Activated naive CD8-positive, alpha-beta T cell treated with anti-CD3 and anti-CD28 coated beads, Interleukin-2, amount 50 U/mL, for 16 hours (primary cell): Measurements from ENCODE around the gene AGAP5.

Source experiments
- DNase-seq: peaks from one replicate; pipeline ENCODE4 v3.0.0-alpha.2; 2020; ENCODE audit warnings: low read depth, low spot score

Gene AGAP5

DNA sequence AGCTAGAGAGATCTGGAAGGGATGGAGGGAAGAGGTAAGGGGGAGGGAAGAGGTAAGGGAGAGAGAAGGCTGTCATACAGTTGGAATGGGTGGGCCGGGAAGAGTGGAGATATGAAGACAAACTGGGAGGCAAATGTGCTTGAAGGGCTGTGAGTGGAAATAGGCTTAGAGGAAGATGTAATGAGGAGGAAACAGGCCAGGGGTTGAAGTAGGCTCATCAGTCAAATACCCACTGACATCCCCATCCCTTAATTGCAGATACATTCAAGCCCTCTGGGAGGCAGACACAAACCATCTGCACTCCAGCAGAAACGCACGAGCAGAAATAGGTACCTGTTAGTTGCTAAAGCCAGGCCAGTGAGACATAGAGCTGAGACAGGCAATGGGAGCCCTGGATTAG, 44.2 kb downstream of the AGAP5 start:
- DNase-seq, result no peak

GRCh38 chr10:73653195-73653594, 44.7 kb downstream of the AGAP5 start:
- no peak for DNase-seq

DNA sequence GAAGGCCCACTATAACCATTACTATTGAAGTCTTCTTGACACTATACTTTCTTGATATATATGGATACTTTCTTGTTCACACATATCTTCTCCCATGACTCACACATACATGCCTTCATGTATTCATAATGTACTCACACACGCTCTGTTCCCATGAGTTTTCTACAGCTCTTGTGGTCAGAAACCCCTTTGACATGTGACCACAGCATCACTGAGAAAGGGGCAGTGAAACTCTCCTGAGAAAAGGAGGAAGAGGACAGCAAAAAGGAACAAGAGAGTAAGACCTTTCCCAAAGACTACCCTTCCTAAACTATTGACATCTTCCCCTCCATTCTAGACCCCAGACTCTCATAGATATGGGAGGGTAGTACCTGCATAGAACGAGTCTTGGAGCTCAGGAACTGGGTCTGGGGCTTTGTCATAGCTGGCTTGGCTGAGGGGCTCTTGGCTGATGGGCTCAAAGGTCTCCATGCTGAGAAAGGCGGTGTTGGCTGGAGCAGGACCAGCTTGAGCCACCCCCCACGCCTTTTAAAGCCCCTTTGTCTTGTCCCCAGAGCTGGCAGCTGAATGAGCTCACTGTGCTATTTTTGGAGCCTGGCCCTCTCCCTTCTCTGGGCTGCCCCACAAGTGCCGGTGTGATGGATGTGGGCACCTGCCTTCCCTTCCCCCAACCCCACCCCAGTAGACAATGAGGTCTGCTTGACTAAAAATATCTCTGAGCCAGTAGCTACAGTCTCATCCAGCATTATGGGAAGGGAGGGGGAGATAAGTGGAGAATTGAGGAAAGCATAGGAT, 47.2 kb downstream of the AGAP5 start:
- no peak for DNase-seq

DNA sequence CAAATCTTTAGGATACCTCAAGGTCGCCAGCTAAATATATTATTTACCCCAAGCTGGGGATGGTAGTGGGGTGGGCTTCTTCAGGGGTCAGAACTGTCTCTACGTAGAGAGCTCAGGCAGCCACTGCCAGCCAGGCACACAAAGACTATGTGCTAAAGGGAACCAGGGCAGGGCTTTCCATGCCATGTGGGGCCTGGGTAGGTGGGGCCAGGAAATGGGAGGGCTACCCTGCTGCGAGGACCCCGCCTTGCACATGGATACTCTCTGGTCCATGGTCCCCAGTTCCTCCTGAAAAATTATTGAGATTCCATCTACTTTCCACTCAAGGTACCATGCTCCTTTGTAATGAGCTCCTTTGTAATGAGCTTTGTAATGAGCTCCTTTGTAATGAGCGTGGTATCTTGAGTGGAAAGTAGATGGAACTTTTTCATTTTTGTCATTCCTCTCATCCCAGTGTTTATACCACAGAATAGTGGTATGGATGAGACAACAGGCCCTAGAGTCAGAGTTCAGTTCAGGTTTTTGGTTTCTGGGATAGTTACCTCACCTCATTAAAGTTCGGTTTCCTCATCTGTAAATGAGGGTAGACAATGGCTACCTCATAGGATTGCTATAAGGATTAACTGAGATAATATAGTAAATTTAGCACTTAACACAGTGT, 47.9 kb downstream of the AGAP5 start:
- no peak for DNase-seq

DNA sequence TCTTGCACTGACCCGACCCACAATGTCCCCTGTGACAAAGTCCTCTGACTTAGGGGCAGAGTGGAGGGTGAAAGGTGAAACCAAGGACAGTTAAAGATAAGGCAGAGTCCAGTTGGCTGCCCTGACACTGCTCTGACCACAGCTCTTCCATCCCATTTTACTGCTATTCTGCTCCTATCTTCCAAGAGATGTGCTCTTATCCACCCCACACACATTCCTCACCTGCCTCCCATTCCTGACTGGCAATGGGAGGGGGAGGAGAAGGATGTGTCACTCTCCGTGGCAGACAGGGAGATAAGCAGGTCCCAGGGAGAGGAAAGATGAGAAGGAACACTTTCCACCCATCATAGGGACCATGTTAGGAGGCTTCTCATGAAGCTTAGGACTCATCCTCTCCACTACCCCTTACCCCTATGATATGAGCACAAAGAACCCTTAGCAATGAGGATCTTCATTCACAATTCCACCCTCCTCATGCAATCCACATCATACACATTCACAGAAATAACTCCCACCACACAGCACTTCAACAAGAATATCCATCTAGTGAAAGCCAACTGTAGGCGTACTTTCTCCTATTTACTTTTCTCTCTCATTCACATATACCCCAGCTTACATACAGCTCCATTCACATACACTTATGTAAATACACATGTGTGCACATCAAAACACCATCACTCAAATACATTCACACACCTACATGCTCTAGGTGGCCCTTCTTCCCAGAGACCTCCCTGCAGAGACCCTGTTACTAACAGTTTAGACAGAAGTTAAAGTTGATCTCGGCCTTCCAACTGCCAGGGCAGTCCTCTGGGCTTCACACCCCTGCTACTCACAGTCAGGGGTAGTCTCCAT, 48.7 kb downstream of the AGAP5 start:
- no peak for DNase-seq

DNA sequence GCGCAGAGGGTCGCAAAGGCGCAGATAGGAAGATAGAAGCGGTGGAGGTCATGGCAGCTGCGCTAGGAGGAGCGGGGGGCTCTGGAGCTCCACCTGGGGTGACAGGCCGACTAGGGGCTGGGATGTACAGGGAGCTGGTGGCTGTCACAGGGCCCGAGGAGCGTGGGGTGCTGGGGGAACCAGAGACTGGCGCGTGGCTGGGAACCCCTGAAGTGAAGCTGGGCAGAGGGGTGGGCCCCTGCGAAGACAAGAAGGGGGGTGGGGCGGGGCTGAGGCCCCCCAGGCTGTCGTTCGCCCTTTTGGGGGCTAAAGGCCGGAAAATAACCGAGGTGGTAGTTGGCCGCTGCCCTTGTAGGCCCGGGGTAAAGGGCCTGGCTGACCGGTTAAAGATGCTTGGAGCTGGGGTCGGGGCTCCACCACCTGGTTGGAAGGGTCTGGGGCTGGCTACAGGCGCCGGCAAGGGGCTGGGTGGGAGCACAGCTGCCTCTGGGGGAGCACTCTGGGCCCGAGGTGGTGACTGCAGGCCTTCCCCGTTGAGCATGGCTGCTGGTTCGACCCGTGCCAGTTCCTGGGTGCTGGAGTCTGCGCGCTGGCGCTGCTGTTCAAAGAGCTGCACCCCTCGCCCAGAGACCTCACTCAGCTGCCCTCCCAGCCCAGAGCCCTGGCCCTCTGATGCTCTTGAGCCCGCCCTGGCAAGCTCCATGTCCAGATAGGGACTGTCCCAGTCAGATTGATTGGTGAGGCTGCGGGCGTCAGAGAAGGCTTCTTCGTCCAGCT, 49.8 kb downstream of the AGAP5 start:
- no peak for DNase-seq

DNA sequence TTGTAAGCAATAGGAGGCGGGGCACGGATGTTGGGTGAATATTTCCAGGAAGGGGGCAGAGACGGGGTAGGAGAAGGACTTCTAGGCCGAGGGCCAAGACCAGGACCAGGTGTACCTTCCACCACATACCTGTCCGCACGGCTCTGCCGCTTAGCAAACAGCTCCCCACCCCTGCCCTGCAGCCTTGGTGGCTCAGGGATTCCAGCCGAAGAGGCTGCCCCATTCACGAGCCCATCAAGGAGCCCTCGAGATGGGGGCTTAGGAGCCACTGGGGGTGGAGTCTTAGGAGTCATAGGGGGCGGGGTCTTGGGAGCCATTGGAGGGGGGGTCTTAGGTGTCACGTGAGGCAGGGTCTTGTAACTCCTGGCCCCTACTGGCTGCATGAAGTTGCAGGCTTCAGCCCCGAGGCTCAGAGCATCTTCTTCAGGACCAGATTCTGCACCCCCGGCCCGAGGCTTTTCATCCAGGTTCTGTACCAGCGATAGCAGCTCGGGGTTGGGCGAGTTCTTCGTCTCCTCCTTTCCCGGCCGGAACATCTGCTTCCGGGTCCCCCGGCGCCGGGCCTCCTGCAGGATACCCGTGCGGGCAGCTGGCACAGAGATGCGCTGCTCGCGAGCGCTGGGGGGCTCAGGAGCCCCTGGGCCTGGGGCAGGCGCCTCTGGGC, 50.6 kb downstream of the AGAP5 start:
- no peak for DNase-seq

DNA sequence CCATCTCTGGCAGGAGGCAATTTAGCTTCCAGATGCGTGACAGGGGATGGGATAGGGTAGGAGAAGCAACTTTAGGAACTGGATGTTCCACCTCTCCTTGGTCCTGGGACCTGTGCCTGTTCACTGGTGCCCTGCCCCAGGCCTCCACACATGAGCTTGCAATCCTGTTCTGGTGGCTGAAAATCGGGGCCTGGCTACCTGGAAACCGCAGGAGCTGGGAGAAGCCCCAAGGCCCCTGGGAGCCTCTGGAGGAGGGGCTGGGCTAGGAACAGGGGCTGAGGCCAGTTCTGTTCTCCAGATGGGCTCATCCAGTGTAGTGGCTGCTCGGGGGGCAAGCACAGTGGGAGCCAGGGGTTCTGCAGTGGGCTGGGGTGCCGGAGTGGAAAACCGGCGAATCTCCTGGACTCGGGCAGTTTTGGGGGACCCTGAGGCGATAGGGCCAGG, 51.3 kb downstream of the AGAP5 start:
- DNase-seq, result no peak

DNA sequence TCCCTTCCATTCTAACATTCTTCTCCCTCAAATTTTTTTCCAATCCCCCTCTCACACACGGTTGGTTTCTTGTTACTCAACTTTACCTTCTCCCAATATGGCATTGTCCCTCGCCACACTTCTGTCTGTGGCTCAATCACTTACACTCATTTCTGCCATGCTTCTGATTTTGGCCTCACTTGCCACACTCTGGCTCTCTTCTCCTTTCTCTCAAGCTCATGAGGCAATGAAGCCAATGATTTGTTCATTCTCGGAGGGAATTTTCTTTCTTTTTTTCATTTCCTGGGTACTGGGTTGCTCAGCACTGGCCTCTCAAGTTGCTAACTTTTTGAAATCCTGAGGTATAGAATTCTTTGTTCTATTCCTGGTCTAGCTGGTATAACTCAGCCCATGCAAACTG, 52.7 kb downstream of the AGAP5 start:
- no peak for DNase-seq

- no peak for DNase-seq
Measured at GRCh38 chr10:73644767-73645166, 53.1 kb downstream of the AGAP5 start.

DNA sequence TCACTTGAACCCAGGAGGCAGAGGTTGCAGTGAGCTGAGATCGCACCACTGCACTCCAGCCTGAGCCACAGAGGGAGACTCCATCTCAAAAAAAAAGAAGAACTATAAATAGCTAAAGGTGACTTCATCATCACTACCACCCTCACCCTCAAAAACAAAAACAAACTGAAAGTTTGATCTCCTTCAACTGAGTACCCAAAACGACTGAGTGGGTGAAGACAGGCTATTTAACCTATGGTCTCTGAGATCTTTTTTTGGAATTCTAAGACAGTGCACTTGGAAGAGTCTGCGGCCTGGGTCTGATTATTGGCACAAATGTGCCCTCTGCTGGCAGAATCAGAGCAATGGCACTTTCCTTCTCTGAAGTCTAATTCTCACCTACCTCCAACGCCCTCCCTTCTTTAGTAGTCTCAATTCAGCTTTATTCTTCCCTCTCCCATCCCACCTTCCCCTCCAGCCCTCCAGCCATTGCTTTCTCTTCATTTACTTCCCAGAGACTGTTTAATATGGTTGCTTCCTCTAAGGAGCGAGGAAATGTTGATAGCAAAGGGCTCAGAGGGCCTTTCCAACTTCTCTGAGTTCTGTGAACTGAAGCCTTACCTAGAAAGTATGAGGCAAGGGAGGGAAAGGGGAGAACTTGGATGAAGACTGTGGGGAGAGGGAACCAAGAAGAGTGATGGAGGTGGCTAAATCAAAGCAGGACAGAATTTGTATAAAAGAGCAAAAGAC, 53.7 kb downstream of the AGAP5 start:
- no peak for DNase-seq

DNA sequence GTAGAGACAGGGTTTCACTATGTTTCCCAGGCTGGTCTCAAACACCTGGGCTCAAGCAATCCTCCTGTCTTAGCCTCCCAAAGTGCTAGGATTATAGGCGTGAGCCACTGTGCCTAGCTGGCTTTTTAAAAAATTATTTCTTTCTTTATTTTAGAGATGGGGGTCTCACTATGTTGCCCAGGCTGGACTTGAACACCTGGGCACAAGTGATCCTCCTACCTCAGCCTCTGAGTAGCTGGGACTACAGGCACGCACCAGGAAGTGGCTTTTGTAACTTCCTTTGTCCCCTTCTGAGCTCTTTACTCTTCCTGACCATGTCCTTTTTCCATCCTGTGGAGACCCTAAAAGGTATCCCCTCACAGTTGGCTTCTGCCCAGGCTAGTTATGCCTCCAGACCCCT, 54.5 kb downstream of the AGAP5 start:
- no peak for DNase-seq

GRCh38 chr10:73641328-73642060, 56.4 kb downstream of the AGAP5 start, which contains the start of gene MYOZ1:
Gene MYOZ1, minus strand, starts transcription at chr10:73641474. Its CDS starts 1,457 bp downstream, at chr10:73640017.
- no peak for DNase-seq

DNA sequence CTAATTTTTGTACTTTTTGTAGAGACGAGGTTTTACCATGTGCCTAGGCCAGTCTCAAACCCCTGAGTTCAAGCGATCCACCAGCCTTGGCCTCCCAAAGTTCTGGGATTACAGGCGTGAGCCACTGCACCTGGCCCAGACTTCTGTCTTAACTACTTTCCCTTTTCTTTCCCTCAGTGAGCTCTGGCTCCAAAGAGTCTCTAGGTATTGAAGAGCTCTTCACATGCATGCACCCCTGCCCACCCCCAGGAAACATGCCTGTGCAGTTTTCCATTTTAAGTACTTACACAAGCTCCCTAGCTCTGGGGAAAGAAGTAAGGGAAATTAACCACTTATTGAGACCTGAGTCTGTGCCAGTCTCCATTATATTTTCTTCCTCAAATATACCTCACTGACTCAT, 58.6 kb downstream of the AGAP5 start:
- DNase-seq, result no peak

- DNase-seq, result no peak
Measured at GRCh38 chr10:73635781-73636180, 62.1 kb downstream of the AGAP5 start.

- no peak for DNase-seq
Measured at GRCh38 chr10:73634421-73634820, 63.5 kb downstream of the AGAP5 start.

DNA sequence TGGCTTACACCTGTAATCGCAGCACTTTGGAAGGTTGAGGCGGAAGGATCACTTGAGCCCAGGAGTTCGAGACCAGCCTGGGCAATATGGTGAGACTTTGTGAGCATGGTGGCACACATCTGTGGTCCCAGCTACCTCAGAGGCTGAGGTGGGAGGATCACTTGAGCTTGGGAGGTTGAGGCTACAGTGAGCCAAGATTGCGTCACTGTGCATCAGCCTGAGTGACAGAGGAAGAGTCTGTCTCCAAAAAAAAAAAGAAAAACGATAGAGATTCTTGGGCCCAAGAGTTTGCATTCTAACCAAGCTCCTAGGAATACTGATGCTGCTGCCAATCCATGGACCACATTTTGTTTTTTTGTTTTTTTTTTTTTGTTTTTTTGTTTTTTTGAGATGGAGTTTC, 68.7 kb downstream of the AGAP5 start:
- no peak for DNase-seq

GRCh38 chr10:73628405-73628804, 69.5 kb downstream of the AGAP5 start:
- no peak for DNase-seq

GRCh38 chr10:73627300-73627699, 70.6 kb downstream of the AGAP5 start:
- no peak for DNase-seq
